Measurements from ENCODE around the gene RADX.

RADX gene

DNA sequence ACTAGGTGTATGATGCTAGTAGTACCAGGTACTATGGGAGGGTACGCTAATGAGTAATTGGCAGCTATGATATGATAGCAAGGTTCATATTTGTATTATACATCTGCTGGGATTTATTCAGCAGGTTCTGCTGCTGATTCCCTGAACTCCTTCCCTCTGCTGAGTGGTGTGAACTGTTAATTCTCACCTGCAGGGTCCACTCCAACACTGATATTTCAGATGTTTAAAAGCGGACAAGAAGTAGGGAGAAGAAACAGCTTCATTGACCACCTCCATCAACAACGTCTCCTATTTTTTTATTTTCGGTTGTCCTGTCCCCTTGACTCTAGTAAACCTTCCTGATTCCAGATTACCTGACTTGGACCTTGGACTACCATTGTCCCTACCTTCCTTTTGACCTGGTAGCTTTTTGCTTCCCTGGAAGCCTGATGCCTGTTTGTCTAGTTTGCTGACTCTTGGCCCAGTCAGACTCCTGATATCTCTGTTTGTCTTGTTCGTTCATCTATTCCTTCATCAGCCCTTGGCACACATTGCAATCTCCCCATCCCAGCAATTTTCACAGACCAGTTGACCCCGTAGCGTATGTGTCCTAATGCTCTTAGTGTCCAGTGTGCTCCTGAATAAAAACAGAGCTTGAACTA, 80.8 kb downstream of the RADX start:
- no peak for DNase-seq

DNA sequence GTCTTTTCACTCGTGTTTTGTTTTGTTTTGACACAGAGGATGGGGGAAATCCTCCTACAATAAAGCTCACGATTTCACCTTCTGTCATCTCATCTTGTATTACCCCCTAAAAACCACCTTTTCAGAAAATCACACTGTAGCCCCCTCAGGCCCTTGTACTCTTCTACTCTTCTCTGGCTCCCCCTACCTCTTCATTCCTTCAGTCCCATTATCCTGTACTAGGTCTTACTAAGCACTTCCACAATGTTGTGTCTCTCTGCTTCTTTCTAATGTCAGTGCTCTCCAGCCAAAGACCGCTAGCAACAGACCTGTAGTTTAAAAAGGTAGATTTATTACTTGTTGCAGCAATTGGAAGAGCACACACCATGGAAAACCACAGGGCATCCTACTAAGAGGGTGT, 84.7 kb downstream of the RADX start:
- DNase-seq: no peak

DNA sequence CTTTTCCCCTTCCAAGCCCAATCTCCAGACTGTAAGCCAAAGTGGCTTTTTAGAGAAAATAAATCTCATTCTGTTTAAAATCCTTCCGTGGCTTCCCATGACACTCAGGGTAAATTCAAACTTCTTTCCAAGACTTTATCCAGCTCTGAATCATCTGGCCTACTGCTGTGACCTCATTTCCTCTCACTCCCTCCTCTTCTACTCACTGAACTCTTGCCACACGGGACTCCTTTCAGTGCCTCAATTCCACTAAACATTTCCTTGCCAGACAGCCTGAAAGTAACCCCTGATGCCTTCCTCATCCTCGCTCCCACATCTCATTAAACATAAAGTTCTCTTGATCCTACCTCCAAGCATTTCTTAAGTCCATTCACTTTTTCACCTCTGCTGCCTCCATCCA, 86.9 kb downstream of the RADX start:
- DNase-seq: peak; percentile 20

DNA sequence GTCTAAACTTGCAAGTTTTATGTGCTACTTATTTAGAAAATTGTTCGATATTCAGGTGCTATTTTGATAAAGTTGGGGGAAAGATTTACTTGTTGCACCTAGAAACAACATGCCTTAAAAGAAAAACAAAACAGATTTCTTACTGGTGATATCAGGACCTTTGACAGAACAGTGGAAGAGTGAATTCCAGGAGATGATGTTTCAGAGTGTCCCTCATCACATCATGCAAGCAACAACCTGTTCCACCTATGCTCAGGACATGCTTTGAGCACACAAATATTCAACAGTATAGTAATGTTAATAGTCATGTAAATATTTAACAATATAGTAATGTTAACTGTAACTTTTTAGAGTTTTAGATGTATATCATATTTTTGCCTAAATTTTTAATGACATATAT, 90.9 kb downstream of the RADX start:
- DNase-seq: no peak

DNA sequence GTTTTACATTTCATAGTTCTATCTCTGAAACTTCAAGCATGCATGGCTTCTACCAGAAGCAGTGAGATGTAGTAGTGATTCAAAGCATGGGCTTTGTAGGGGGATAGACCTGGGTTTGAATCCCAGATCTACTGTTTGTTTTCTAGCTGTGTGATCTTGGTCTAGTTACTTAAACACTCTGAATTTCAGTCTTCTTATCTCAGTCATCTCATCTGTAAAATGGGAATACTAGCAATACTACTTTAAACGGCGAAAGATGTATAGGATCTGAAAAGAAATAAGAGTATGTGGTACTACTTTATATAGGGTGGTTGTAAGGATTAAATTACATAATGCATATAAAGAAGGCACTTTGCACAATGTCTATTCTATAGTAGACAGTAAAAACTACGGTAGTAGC, 94.7 kb downstream of the RADX start:
- no peak for DNase-seq

DNA sequence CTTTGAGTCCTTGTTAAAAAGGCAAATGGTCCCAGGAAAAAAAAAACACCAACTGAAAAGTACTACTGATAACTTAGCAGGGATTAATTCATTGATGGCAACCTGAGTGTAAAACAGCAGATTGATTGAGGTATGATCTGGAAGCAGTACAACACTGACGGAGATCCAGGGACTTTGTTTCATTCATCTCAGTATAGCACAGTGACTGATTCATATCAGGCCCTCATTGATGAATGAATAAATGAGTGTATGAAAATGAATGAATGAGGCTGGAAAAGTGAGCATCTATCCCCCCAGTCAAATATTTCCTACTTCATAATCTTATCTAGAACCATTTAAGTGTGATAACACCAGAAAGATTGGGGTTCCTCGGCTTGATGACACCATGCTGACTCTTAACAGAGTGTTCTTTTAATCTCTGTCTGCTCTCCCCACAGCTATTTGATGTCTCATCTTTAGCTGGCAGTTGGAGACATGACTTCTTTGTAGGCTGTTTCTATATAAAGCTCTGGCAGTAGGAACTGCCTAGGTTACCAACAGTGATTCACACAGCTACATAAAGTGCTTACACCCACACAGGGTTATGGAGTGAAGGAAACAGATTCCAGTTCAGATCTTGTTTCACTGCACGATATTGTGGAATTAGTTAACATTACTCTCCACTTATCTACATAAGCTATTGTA, 96.1 kb downstream of the RADX start:
- peak; percentile 89 for DNase-seq

DNA sequence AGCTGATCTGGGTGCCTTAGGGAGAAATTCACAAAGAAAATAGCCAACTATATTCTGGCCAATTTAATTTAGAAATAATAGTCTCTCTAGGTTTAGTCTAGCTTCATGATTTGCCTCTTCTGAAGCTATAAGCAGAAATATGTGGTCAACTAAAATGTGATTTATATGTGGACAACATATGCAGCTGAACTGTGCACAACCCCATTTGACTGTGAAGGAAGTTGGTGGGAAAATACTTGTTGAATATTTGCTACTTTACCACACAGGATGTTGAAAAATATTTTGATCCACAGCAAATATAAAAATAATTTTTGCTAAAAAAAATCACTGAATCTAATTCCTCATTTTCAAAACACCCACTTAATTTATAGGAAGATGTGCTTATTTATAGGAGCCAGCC, 99.0 kb downstream of the RADX start:
- DNase-seq: peak; percentile 25

DNA sequence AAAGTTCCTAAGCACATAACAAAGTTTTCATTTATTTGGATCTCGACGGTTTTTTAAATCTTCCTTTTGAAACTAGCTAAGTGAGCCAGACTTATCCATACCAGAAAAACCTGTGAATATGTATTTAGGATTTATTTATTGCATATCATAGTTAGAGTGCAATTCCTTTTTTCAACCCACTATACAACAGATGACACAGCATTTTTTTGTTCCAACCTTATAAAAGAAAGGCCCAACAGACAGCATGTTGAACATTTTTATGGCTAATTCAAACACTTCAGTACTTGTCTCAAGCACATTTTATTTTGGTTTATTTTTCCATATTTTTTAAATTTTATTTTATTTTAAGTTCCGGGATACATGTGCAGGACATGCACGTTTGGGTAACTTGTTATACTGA, 99.6 kb downstream of the RADX start:
- no peak for DNase-seq

DNA sequence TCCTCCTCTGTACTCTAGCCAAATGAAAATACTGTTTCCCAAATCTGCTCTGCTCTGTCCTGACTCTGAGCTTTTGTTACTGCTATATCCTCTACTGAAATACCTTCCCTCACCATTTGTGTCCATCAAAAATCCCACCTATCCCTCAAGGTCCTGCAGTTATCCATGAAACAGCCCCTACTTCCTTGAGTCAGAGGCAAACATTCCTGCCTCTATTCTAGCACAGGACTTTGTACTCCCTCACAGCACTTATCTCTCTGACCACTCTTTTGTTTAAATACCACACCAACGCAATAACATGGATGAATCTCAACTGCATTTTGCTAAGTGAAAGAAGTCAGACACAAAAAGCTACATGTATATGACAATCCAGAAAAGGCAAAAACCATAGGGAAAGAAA, 104.2 kb downstream of the RADX start:
- no peak for DNase-seq

DNA sequence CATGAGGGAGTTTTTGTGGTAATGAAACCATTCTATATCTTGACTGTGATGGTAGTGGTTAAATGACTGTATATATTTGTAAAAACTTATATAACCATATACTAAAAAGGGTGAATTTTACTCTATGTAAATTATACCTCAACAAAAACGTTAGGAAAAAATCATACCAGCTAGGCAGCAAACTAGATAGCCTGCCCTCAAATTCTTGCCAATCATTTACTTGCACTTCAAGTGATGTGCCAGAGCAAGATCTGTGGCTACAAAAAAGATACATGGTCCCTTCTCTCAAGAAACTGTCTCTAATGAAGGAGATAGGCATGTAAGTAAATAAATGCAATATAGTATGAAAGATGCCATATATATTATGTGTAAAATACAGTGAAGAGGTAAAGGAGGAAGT, 104.7 kb downstream of the RADX start:
- DNase-seq: no peak

DNA sequence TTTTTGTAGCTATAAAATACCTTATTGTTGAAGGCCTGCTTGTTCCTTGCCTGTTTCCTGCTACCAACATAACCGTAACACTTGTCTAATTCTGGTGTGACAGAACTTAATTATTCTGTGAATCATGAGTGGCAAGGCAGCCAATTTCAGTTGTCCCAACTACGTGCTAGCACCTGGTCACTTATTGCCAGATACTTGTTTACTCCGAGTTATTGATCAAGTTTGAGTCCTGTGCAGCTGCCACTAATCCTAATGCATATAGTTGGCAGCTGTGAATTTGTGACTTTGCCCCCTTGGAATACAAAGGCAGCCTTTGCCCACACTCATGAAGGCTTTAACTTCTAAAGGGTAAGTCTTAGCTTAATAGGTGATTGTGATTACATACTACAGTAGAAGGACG, 106.9 kb downstream of the RADX start:
- DNase-seq: no peak

DNA sequence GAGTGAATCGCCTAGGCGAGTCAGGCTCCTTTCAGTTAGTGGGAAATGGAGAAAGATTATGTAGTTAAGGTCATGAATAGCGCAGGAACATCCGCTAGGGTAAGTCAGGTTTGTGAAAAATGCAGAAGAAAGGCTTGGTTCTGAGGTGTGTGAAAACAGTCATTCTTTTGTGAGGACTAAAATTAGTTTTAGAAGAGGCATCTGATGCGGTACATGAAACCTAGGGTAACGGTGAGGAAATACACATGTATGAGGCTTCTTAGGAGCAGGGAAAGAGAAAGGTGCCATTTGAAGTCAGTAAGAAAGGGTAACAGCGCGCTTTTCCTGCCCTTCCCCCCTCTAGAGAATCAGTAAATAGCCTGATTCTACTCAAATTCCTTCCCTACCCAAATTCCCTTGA, 114.2 kb downstream of the RADX start:
- DNase-seq: no peak

DNA sequence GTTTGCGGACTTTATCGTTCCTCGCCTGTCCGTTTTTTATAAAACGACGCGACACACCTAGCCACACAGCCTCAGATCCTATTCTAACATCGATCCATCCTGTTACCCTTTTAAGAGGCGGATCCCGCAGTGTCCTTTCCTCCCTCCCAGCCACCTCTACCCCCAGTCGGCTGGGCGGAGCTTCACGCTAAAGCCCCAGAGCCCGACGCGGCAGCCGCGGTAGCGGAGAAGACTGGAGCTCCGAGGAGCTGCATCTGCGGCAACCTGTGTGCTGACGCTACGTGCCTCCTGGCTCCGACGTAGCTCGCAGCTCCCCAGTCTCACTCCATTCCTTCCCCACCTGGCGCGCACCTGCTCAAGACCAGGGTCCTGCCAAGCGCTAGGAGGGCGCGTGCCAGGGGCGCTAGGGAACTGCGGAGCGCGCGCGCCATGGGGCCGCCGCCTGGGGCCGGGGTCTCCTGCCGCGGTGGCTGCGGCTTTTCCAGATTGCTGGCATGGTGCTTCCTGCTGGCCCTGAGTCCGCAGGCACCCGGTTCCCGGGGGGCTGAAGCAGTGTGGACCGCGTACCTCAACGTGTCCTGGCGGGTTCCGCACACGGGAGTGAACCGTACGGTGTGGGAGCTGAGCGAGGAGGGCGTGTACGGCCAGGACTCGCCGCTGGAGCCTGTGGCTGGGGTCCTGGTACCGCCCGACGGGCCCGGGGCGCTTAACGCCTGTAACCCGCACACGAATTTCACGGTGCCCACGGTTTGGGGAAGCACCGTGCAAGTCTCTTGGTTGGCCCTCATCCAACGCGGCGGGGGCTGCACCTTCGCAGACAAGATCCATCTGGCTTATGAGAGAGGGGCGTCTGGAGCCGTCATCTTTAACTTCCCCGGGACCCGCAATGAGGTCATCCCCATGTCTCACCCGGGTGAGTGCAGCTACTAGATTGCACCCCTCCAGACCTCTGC, 115.0 kb downstream of the RADX start, which contains the start of gene RNF128:
RNF128 (plus strand) TSS at position 217 of the 953 bp plus-strand sequence; CDS start at position 430, 213 bp downstream.
- DNase-seq: peak; percentile 22

DNA sequence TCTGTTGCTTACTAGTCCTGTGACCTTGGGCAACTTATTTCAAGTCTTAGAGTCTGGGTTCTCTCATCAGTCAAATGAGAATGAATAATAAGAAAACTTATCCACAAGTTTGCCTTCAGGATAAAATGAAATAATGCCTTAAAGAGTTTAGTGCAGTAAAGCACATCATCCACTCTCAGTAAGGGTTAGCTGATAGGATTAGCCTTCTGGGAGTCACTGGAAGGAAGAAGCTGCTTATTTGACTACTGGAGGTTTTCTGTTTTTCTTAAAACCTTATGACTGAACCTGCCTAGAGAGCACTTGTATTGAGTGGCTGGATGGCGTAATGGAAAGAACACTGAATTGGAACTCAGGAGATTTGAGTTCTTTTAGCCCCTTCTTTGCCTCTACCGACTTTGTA, 116.6 kb downstream of the RADX start:
- no peak for DNase-seq

Measured in fibroblast of skin of right quadriceps (primary cell).